Activated CD8-positive, alpha-beta memory T cell treated with anti-CD3 and anti-CD28 coated beads, Interleukin-2, amount 50 U/mL, for 48 hours (primary cell): ENCODE results near the gene SH3PXD2A.
"Not testable (repeated sequence)": the region's sequence is repeated elsewhere in the genome, so short reads cannot be mapped to it uniquely, and the experiment has no call there.

Experiments used
- DNase-seq: peaks from one replicate; pipeline ENCODE4 v3.0.0-alpha.2; 2020

SH3PXD2A gene

GRCh38 chr10:103673606-103674005 lies 181.8 kb downstream of the SH3PXD2A start:
- DNase-seq = no peak

- no peak for DNase-seq
Measured at GRCh38 chr10:103672345-103672744, 183.0 kb downstream of the SH3PXD2A start.

DNA sequence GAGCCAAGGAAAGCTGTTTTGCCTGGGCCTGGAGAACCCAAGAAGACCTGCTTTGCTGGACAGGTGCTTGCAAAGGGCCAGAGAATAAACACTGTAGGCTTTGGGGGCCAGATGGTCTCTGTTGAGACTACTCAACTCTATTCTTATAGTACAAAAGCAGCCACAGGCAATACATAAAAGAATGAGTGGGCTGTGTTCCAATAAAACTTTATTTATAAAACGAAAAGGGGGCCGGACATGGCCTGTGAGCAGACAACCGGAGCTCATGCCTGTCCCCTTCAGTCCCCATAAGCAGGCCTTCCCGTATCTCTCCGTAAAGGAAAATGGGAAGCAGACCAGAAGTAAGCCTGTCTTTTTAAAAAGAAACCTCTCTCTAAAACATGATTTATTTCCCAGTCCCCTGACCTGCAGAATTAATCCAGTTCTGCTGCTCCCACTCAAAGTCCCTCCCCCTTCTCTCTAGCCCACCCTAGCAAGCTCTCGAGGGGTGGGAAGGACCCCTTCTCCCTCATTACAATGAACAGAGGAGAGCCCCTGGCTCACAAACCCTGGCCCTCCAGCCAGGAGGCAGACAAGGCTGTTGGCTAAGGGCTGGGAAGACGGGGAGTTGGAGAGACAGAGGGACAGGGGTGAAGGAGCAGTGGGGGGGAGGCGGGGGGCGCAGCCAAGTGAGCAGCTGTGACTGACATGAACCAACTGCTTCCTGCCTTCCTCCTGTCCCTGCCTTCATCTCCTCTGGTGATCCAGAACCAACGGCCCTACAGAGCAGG lies 184.1 kb downstream of the SH3PXD2A start:
- DNase-seq = no peak

DNA sequence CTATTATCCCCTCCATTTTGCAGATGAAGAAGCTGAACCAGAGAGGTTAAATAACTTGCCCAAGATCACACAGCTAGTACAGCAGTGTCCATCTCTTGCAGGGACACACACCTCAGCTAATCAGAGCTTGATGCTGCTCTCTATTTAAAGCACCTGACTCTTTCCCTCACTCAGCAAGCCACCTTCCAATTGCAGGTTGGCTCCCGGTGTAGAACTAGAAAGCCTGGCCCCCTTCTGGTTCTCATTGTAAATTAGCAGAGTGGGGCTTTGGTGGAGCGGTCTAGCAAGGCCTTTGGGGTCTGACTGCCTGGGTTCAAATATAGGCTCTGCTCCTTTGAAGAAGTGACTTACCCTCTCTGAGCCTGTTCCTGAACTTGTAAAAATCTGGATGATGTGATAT lies 185.4 kb downstream of the SH3PXD2A start:
- DNase-seq = no peak

- no peak for DNase-seq
Measured at GRCh38 chr10:103669243-103669929, 186.0 kb downstream of the SH3PXD2A start.

DNA sequence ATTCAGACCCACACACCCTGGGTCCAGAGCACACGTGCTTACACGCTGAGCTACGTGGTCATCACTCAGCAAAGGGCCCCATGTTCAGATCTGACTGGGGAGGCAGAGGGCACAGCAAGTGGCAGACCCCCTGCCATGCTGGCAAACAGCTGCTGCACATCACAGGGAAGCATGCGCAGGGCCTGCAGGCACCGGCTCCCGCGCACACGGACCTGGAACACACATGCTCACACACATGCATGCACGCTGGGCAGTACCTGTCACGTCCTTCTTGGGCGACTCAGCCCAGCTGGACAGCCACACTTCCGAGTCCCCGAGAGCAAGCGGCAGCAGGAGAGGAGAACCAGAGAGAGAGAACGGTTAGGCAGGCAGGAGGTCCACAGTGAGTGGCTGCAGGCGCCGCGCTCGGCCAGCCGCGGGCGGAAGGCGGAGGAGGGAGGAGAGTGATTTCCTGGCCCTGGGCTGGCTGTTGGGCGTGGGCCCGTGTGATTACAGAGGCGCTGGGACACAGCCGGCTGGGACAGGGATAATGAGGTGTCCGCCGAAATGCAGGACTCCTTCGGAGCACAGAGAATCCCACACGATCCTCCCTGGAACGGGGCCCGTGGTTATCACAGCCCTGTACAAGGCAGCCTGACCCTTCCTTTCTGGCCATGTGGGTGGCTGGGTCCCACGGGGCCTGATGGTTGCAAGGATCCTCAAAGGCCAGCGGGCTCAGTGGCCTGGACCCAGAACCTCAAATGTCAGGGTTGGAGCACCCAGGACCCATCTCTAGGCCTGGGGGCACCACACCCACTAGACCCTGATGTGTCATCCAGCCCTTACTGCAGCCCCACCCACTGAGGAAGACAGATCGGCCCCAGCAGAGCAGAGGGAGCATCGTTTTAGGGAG lies 186.8 kb downstream of the SH3PXD2A start:
- no peak for DNase-seq

GRCh38 chr10:103667356-103667755 lies 188.0 kb downstream of the SH3PXD2A start:
- no peak for DNase-seq

DNA sequence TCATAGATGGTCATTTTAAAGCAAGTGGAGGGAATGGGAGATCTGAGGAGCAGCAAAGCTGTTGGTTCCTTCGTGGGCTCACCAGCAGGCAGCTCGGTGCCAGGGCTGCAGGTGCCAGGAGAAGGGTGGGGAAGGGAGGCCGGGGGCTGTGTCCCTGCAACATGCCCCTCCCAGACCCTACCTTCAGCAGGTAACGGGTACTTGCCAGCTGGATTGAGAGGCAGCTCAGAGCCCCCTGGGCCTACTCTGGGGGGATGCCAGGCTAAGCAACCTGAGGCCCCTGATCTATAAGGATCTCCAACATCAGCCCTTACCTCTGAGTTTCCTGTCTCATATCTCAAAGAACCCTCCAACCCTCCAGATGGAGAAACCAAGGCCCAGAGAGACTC lies 188.6 kb downstream of the SH3PXD2A start:
- DNase-seq = no peak

DNA sequence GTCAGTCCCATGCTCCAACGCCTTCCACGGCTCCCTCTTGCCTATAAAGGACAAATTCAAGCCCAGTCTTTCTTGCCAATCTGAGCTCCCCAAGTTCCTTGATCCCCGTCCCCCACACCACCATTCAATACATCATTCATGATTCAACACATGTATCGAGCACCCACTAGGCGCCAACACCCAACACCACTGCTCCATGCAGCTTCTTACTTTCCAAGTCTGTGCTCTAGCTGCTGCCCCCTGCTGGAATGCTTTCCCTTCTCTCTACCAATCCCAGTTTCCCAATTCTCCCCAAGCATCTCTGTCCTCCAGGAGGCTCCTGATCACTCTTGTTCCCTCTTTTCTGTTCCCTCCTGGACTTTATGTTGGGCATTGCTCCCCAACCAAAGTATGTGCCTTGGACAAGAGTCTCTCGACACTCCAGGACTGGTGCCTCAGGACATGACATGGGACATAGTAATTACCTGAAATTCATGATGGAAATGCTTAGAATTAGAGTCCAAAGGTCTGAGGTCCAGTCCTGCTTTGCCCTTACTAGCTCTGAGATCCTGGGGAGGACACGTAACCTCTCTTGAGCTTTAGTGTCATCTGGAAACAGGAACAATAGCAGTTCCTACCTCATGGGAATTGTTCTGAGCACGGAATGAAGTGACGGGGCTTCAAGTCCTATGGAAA lies 189.2 kb downstream of the SH3PXD2A start:
- DNase-seq = no peak

DNA sequence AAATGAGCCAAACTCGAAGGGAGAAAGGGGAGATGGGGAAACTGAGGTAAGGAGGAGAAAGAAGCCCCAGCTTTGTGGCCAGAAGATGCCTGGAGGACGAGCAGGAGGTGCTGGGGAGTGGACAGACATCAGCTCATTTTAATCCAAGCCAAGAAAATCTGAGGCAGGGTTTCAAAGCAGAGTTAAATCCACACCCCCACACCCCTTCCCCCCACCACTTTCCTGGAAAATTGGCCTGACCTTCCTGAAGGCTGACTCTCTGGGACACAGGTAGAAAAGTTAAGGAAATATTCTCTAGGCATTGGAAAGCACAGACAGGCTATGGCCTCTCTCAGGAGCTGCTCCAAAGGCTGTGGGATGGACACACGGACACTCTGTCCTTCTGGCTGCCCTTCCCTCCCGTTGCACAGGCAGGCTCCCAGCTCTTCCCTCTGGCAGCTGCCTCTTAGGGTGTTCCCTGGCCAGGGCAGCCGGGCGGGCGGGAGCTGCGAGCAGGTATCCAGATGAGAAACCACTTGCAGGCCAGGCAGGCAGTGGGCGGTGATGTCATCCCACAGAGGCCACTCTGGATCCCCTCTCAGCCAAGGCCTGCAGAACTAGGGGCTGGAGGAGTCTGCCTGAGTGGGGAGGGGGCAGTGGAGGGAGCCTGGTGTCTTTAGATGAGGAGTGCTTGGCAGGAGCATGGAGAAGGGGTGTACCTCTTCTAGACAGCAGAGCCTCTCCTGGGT lies 190.1 kb downstream of the SH3PXD2A start:
- no peak for DNase-seq

GRCh38 chr10:103663802-103664201 lies 191.6 kb downstream of the SH3PXD2A start:
- no peak for DNase-seq

DNA sequence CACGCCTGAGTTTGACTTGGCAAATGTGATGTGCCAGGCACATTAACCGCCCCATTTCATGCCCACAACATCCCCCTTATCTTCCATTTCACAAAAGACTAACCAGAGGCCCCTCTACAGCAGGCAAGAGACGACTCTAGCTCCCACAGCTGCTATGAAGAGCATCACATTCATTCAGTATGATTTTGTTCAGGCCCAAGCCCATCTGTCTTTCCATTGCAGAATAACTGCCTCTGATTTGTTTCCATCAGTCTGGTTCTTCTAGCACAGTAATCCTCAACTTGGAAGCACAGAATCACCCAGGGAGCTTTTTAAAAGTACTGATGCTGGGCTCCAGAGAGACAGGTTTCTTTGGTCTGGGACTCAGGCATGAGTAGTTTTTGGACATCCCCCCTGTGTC lies 192.1 kb downstream of the SH3PXD2A start:
- no peak for DNase-seq

DNA sequence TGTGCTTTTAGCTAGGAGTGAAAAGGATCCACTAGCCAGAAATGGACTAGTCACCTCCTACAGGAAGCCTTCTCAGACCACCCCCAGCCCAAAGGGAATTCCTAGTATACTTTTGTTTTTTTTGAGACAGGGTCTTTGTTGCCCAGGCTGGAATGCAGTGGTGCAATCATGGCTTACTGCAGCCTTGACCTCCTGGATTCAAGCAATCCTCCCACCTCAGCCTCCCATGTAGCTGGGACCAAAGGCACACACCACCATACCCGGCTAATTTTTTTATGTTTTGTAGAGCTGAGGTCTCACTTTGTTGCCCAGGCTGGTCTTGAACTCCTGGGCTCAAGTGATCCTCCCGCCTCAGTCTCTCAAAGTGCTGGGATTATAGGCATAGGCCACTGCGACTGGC lies 192.7 kb downstream of the SH3PXD2A start:
- not testable (repeated sequence) for DNase-seq

DNA sequence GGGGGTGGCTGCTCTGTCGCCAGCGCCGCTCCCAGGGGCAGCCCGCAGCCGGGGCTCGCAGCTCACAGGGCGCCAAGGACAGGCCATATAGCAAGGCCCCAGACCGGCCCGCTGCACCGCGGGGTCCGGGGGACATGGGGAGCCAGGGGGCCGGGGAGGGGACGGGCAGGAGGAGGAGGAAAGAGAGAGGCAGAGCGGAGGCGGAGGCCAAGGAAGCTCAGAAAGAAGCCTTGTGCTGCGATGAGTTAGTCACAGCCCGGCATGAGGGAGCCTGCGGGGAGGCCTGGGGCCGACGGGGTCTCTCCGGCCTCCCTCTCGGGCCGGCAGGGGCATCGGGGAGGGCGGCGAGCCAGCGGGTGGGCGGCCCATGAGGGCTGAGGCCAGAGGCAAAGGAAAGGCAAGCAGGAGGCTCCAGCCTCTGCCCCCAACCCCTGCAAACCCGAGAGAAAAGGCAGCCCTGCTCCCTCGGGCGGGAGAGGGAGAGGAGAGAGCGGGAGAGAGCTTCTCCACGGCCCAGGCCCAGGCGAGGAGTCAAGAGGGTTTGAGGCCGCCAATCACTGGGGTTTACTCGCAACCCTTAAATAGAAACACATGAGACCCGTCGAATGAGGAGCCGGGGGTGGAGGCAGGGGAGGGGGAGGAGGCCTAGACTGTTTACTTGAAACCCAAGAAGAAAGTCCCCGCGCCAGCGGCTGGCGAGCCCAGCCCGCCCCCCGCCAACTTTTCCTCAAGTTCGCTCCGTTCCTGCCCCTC lies 194.0 kb downstream of the SH3PXD2A start:
- DNase-seq = no peak

DNA sequence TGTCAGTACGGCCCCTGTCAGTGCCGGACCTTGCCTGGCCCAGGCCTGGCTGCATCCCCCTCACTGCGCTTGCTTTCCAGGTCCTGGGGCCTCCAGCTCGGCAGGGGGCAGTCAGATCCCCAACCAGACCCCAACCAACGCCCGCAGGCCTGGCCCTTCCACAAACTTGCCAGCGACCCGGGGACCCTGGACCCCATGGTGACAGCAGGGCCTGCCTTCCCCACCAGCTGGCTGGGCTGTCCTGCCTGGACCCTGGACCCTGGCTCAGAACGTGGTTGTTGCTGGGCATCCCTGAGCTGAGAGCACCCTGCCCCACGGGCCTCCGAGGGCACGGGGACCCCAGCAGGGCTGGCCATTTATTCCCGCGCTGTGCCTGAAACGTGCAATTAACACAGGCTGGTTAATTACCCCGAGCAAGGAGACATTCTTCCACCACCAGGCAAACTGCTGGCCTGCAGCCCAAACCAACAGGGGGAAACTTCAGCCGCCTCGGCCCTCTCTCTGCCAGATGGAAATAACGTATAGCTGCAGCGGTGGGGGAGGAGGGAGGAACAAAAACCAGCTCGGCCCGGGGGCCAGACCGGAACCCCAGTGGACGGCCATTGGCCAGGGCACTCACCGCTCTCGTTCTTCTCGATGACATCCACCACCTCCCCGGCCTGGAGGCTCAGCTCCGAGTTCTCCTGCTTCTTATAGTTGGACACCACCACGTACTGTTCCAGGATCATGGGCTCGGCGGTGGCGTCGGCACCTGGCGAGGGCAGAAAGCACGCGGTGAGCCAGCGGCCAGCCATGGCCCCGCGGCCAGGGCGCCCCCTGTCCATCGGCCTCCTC lies 194.8 kb downstream of the SH3PXD2A start:
- peak; percentile 63 for DNase-seq

DNA sequence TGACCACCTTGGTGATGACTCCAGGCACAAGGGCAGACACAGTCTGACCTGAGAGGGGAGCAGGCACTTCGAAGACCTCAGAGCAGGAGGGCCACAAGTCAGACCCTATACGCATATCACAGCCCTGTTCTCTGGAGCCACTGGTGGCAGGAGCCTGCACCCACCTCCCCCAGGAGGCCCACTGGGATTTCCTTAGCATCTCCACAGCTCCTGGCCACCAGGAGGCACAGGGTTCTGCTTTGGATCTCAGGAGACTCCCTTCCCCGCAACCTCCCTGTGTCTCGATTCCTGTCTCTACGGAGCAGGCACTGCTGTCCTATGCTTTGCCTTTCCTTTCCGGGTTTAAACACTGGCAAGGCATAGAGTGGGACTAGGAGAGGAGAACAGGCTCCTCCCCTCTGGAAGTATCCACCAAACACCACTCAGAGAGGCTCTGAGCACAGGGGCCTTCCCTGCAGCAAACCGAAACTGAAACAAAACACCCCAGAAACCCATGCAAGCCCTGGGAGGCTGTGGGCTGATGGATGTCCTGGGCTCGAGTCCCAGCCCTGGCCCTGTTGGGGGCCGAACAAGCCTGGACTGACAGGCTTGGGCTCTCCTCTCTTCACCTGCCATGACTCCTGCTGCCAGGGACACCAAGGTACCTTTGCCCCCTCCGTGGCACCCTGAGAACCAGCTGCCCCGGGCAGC lies 195.6 kb downstream of the SH3PXD2A start:
- DNase-seq = peak; percentile 68

- no peak for DNase-seq
Measured at GRCh38 chr10:103658049-103658577, 197.3 kb downstream of the SH3PXD2A start.

DNA sequence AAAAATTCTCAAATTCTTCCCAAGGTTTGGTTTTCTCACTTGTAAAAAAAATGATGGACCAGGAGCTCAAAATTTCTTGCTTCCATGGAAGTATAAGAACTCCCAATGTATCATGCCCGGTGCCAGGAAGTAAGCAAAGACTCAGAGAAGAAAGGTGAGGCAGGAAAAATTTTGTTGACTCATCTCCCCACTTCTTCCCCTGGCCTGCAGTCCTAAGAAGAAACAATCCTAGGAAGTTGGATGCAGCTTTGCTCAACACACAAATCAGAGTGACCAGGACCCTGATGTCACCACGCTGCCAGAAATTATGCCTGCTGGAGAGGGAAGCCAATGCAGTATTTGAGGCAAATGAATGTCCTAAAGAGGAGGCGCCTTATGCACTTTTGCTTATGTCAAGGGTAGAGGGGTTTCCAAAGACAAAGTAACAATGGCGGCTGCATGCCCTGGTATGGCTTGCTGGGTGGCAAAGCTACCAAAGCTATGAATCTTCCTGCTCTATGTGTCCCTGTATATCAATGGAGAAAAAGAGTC lies 198.2 kb downstream of the SH3PXD2A start:
- no peak for DNase-seq

DNA sequence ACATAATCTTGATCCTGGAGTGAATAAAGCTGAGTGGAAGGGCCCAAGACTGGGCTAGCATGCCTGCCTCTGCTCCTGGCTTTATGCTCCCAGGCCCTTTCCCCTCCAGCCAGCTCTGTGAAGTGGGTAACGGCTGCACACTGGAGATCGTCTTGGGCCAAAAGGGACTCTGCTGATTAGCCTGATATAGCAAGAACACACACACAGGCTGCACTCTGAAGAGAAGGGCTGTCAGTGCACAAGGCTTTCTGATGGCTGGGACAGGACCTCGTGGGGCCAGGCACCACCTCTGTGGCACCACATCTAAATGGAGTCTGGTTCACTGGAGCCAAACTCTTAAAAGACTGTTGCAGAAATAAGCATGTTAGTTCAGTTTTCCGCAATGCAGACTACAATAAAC lies 200.5 kb downstream of the SH3PXD2A start:
- DNase-seq = no peak
